ENCODE data around the gene FCER1G. TPM values are rescaled to one million over a fixed set of nuclear protein-coding genes. Genes with fewer than 3 reads are reported as not detected.

FCER1G gene
- total and polyA plus RNA-seq, 4 donors: 25.4 to 77.1 (median 39.3) TPM

DNA sequence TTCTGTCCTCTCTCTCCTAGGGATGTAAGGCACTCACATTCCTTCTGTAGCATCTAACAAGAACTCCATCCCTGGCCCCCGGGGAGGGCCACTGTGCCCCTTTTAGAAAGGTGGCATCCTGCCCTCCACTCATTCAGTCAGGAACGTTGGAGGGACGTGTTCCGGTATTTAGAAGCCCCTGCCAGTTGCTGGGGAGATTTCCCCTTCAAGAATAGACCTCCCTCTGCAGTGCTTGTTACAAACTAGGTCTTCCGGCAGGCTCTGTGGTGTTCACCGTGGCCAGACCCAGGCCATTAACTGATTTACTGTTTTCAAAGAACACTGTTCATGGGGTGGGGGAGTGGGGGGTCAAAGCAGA is 44.2 kb downstream of the FCER1G start:
- TF ChIP-seq SP1 (IDR thresholded peaks at IDR 0.05): no peak
- no peak for TF ChIP-seq HNF4A (conservative IDR thresholded peaks at IDR 0.05)
- no peak for TF ChIP-seq RAD21 (IDR thresholded peaks at IDR 0.05)
- no peak for TF ChIP-seq FOXA2 (IDR thresholded peaks at IDR 0.05)
- TF ChIP-seq, protein P1, sequence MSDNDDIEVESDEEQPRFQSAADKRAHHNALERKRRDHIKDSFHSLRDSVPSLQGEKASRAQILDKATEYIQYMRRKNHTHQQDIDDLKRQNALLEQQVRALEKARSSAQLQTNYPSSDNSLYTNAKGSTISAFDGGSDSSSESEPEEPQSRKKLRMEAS (IDR thresholded peaks at IDR 0.05): no peak
- no peak for TF ChIP-seq FOXA1 (IDR thresholded peaks at IDR 0.05)
- TF ChIP-seq JUND (IDR thresholded peaks at IDR 0.05): no peak
- TF ChIP-seq, protein P2, sequence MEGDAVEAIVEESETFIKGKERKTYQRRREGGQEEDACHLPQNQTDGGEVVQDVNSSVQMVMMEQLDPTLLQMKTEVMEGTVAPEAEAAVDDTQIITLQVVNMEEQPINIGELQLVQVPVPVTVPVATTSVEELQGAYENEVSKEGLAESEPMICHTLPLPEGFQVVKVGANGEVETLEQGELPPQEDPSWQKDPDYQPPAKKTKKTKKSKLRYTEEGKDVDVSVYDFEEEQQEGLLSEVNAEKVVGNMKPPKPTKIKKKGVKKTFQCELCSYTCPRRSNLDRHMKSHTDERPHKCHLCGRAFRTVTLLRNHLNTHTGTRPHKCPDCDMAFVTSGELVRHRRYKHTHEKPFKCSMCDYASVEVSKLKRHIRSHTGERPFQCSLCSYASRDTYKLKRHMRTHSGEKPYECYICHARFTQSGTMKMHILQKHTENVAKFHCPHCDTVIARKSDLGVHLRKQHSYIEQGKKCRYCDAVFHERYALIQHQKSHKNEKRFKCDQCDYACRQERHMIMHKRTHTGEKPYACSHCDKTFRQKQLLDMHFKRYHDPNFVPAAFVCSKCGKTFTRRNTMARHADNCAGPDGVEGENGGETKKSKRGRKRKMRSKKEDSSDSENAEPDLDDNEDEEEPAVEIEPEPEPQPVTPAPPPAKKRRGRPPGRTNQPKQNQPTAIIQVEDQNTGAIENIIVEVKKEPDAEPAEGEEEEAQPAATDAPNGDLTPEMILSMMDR (IDR thresholded peaks at IDR 0.05; ENCODE audit: low read depth, low read length, missing input control): no peak
- no peak for TF ChIP-seq TAF1 (conservative IDR thresholded peaks at IDR 0.05)
- TF ChIP-seq, protein P3, sequence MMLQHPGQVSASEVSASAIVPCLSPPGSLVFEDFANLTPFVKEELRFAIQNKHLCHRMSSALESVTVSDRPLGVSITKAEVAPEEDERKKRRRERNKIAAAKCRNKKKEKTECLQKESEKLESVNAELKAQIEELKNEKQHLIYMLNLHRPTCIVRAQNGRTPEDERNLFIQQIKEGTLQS (IDR thresholded peaks at IDR 0.05): no peak
- no peak for TF ChIP-seq YY1 (IDR thresholded peaks at IDR 0.05)
- TF ChIP-seq, protein P4, sequence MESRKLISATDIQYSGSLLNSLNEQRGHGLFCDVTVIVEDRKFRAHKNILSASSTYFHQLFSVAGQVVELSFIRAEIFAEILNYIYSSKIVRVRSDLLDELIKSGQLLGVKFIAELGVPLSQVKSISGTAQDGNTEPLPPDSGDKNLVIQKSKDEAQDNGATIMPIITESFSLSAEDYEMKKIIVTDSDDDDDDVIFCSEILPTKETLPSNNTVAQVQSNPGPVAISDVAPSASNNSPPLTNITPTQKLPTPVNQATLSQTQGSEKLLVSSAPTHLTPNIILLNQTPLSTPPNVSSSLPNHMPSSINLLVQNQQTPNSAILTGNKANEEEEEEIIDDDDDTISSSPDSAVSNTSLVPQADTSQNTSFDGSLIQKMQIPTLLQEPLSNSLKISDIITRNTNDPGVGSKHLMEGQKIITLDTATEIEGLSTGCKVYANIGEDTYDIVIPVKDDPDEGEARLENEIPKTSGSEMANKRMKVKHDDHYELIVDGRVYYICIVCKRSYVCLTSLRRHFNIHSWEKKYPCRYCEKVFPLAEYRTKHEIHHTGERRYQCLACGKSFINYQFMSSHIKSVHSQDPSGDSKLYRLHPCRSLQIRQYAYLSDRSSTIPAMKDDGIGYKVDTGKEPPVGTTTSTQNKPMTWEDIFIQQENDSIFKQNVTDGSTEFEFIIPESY (IDR thresholded peaks at IDR 0.05): no peak
- no peak for TF ChIP-seq EGR1 (IDR thresholded peaks at IDR 0.05; ENCODE audit: low read depth in 2 of 2)
- 56% methylated on average over 6 of the region's 6 CpGs for WGBS
- Histone ChIP-seq H3K9me3 (ENCODE audit: control insufficient read depth in 4 of 4, low read length in 3 of 4) (no peaks in the 10 kb centered on the region), H3K4me1 (ENCODE audit: control insufficient read depth in 4 of 4, insufficient read depth in 4 of 4, low read length in 3 of 4) (peaks cover 5 to 14% (median 9%) of the 10 kb centered on the region in 4 donors), H3K4me3 (ENCODE audit: low read depth in 1 of 3, low read length in 3 of 3) (no peak overlapping the region), H3K9ac (ENCODE audit: low read depth in 1 of 2, low read length in 2 of 2) (no peak overlapping the region), H3K27ac (ENCODE audit: low read depth in 1 of 2, low read length in 2 of 2) (no peak overlapping the region), H3K36me3 (ENCODE audit: control insufficient read depth in 4 of 4, insufficient read depth in 3 of 4, low read depth in 1 of 4, low read length in 3 of 4) (no peaks in the 10 kb centered on the region), H3K27me3 (ENCODE audit: control insufficient read depth in 4 of 4, insufficient read depth in 4 of 4, low read length in 3 of 4) (no peaks in the 10 kb centered on the region)
- no peak for DNase-seq (ENCODE audit: low spot score)

DNA sequence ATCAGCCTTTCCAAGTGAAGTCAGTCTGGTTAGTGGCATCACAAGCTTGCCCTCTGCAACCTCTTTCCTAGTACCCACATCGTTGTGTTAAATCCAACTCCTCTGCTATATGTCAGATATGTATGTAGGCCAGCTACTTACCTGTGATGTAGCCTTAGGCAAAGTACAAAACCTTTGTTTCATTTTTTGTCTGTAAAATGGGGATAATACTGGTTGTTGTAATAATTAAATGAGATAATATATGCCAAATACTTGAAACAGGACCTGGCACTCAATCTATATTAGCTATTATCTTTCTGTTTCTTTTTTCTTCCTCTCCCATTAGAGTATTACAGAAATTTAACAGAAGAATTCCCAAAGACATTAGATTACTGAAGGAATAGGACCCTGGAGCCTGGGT is 44.7 kb downstream of the FCER1G start:
- WGBS: 68% methylated on average over 1 of the region's 1 CpG
- no peaks in the 10 kb centered on the region for H3K27me3 ChIP-seq (ENCODE audit: control insufficient read depth in 4 of 4, insufficient read depth in 4 of 4, low read length in 3 of 4)
- DNase-seq (ENCODE audit: low spot score): no peak

More for the DNA sequence above, 44.7 kb downstream of the FCER1G start:
- Histone ChIP-seq H3K9ac (ENCODE audit: low read depth in 1 of 2, low read length in 2 of 2) (no peak overlapping the region), H3K36me3 (ENCODE audit: control insufficient read depth in 4 of 4, insufficient read depth in 3 of 4, low read depth in 1 of 4, low read length in 3 of 4) (no peaks in the 10 kb centered on the region), H3K9me3 (ENCODE audit: control insufficient read depth in 4 of 4, low read length in 3 of 4) (no peaks in the 10 kb centered on the region), H3K4me1 (ENCODE audit: control insufficient read depth in 4 of 4, insufficient read depth in 4 of 4, low read length in 3 of 4) (peaks cover 5 to 14% (median 9%) of the 10 kb centered on the region in 4 donors), H3K4me3 (ENCODE audit: low read depth in 1 of 3, low read length in 3 of 3) (no peak overlapping the region), H3K27ac (ENCODE audit: low read depth in 1 of 2, low read length in 2 of 2) (no peak overlapping the region)
- TF ChIP-seq RXRA (IDR thresholded peaks at IDR 0.05): no peak
- TF ChIP-seq EGR1 (IDR thresholded peaks at IDR 0.05; ENCODE audit: low read depth in 2 of 2): no peak
- no peak for TF ChIP-seq RAD21 (IDR thresholded peaks at IDR 0.05)
